ENCODE data around the gene GRIK3.
"Not testable (repeated sequence)": the region's sequence is repeated elsewhere in the genome, so short reads cannot be mapped to it uniquely, and the experiment has no call there.

GRIK3 gene

DNA sequence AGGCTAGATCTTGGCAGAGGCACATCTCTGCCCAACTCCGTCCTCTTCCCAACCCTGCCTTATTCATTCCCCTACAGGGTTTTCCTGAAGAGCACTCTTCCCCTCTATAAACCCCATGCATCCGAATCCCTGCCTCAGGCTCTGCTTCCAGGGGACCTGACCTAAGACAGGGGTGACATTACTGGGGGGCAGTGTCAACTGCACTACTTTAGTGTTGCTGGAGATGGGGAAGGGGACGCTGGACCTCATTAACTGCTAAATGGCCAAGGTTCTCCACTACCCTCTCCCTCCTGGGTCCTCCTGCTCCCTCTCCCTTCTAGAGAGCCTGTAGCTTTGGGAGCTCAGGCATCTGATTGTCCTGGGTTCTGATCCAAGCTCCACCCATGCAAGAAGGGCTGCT lies 126.2 kb downstream of the GRIK3 start:
- TF ChIP-seq, protein P1, sequence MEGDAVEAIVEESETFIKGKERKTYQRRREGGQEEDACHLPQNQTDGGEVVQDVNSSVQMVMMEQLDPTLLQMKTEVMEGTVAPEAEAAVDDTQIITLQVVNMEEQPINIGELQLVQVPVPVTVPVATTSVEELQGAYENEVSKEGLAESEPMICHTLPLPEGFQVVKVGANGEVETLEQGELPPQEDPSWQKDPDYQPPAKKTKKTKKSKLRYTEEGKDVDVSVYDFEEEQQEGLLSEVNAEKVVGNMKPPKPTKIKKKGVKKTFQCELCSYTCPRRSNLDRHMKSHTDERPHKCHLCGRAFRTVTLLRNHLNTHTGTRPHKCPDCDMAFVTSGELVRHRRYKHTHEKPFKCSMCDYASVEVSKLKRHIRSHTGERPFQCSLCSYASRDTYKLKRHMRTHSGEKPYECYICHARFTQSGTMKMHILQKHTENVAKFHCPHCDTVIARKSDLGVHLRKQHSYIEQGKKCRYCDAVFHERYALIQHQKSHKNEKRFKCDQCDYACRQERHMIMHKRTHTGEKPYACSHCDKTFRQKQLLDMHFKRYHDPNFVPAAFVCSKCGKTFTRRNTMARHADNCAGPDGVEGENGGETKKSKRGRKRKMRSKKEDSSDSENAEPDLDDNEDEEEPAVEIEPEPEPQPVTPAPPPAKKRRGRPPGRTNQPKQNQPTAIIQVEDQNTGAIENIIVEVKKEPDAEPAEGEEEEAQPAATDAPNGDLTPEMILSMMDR (conservative IDR thresholded peaks at IDR 0.05) = no peak
- no peak for TF ChIP-seq ZFX (IDR thresholded peaks at IDR 0.05)
- no peak overlapping the region for H3K27ac ChIP-seq

DNA sequence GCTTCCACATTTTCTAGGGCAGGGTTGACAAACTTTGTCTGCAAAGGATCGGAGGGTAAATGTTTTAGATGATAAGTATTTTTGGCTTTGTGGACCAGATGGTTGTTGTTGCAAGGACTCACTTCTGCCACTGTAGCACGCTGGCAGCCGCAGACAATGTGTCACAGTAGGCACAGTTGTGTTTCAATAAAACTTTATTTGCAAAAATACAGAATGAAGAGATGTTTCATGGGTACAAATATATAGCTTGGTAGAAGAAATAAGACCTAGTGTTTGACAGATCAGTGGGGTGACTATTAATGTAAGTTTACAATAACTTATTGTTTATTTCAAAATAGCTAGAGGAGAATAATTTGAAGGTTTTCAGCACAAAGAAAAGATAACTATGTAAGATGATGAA lies 127.8 kb downstream of the GRIK3 start:
- H3K27ac ChIP-seq = no peak overlapping the region
- TF ChIP-seq, protein P1 (conservative IDR thresholded peaks at IDR 0.05) = no peak
- TF ChIP-seq ZFX (IDR thresholded peaks at IDR 0.05) = no peak

DNA sequence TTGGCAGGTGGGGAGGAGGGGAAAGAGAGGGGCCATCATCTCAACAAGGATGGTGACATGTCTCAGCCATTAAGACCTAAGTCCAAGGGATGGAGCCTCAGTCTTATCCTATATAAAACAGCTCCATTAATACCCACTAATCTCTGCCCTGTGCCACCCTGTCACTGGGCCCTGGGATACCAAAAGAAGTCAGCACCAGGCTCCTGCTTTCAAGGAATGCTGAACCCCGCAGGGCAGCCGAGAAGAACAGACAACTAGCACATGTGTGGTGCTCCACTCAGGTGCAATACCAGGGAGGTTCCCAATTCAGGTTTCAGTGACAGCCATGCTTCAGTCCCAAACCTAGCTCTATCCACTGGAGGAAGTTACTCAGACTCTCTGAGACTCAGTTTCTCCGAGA lies 128.4 kb downstream of the GRIK3 start:
- TF ChIP-seq, protein P1 (conservative IDR thresholded peaks at IDR 0.05) = no peak
- no peak for TF ChIP-seq ZFX (IDR thresholded peaks at IDR 0.05)
- H3K27ac ChIP-seq = no peak overlapping the region

DNA sequence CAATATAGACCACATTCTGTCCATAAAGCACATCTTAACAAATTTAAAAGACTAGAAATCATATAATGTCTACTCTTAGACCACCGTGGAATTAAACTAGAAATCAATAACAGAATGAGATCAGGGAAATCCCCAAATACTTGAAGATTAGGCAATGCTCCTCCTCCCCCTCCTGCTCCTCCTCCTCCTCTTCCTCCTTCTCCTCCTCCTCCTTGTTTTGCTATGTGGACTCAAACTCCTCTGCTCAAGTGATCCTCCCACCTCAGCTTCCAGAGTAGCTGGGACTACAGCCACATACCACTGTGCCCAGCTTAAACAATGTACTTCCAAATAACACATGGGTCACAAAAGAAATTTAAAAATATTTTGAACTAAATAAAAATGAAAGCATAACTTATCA lies 134.2 kb downstream of the GRIK3 start:
- TF ChIP-seq ZFX (IDR thresholded peaks at IDR 0.05) = no peak
- TF ChIP-seq, protein P1 (conservative IDR thresholded peaks at IDR 0.05) = no peak
- H3K27ac ChIP-seq = no peak overlapping the region

DNA sequence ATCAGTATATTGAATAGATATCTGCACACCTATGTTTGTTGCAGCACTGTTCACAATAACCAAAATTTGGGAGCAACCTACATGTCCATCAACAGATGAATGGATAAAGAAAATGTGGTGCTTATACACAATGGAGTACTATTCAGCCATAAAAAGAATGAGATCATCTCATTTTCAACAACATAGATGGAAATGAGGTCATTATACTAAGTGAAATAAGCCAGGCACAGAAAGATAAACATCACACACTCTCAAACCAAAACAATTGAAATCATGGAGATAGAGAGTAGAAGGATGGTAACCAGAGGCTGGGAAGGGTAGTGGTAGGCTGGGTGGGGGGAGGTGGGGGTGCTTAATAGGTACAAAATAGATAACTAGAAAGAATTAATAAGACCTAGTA lies 136.5 kb downstream of the GRIK3 start:
- H3K27ac ChIP-seq = not testable (repeated sequence)

DNA sequence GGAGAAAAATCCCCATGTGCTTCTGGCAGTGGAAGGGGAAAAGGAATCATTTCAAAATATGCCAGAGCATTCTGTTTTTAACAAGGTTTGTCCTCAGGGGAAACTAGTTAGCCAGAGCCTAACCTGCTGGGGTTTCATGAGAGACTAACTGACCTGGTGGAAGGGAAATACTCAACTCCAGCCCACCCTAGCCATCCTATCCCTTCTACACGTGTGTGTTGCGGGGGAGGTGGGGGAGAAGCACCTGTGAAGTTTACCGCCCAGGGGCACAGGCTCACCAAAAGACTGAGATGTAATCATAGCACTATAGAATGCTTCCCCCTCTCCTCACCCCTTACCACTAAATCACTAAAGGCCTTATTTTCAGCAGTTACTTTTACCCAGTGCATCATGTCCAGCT lies 139.5 kb downstream of the GRIK3 start:
- H3K27ac ChIP-seq = no peak overlapping the region
- TF ChIP-seq, protein P1 (conservative IDR thresholded peaks at IDR 0.05) = no peak
- no peak for TF ChIP-seq ZFX (IDR thresholded peaks at IDR 0.05)

DNA sequence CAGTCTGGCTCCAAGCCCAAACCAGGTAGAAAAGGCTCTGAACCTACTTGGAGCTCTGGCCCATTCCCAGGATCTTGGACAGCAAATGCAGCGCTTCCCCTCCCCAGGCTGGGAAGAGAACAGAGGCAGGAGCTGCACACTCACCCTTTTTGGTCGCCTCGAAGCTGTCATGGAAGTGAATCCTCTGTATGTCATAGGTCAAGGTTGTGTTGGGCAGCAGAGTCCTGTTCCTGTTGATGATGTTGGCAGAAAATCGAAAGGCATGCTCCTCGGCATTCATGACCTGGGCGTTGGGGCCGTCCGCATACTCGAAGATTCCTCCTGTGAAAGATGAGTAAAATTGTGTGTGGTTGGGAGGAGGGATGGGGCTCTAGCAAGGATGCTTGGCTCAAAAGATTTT lies 143.5 kb downstream of the GRIK3 start:
- no peak overlapping the region for H3K27ac ChIP-seq
- TF ChIP-seq, protein P1 (conservative IDR thresholded peaks at IDR 0.05) = no peak
- TF ChIP-seq ZFX (IDR thresholded peaks at IDR 0.05) = no peak

DNA sequence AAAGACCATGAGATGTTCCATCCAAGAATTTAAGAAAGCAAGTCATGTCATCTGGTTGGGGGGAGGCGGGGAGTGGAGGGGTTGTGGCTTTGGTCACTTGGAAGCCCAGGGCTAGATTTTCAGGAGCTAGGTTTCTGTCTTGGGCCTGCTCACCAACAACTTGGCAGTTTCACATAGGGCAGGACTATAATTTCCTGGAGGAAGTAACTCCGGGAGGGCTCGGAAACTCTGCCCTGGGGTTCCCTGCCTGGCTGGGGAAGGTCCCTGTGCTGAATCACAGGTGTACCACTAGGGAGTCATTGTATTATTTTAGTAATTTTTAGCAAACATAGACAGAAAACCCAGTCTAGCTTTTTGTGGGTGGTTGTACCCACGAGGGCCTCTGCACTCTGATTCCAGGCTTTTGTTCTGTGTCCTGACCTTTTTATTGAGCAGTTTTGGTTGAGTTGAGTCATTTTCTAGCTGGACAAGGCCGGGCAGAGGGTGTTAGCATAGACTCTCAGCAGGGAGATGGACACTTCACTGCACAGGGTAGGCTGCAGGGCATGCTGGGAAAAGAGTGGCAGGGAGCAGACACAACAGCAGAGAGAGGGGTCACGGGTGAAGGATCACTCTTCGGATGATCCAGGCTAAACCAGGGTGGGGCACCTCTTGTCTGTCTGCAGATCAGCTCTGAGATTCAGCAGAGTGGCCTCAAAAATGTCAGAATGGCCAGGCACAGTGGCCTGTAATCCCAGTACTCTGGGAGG lies 144.7 kb downstream of the GRIK3 start:
- no peak for TF ChIP-seq ZFX (IDR thresholded peaks at IDR 0.05)
- TF ChIP-seq, protein P1 (conservative IDR thresholded peaks at IDR 0.05) = no peak

More for the DNA sequence above, 144.7 kb downstream of the GRIK3 start:
- H3K27ac ChIP-seq = no peak overlapping the region
